Measurements from ENCODE around the gene CAMK1D.

CAMK1D gene

GRCh38 chr10:12774204-12774894 lies 425.0 kb downstream of the CAMK1D start:
- no peak for DNase-seq

- no peak for DNase-seq
These were observed 428.7 kb downstream of the CAMK1D start for GRCh38 chr10:12777840-12778585.

- DNase-seq = no peak
These were observed 431.6 kb downstream of the CAMK1D start for GRCh38 chr10:12780634-12781601.

- no peak for DNase-seq
These were observed 432.6 kb downstream of the CAMK1D start for GRCh38 chr10:12781976-12782375.

GRCh38 chr10:12782537-12782936 lies 433.2 kb downstream of the CAMK1D start:
- peak in 1 of 2 experiments; percentile 13 for DNase-seq

GRCh38 chr10:12783293-12783692 lies 433.9 kb downstream of the CAMK1D start:
- no peak for DNase-seq

GRCh38 chr10:12784646-12785045 lies 435.3 kb downstream of the CAMK1D start:
- DNase-seq = no peak

GRCh38 chr10:12785415-12785831 lies 436.1 kb downstream of the CAMK1D start:
- no peak for DNase-seq

GRCh38 chr10:12787297-12787696 lies 437.9 kb downstream of the CAMK1D start:
- DNase-seq = no peak

- no peak for DNase-seq
These were observed 438.9 kb downstream of the CAMK1D start for GRCh38 chr10:12788277-12788676.

- no peak for DNase-seq
These were observed 440.9 kb downstream of the CAMK1D start for GRCh38 chr10:12790270-12790669.

GRCh38 chr10:12791728-12792127 lies 442.4 kb downstream of the CAMK1D start:
- DNase-seq = no peak

GRCh38 chr10:12792889-12793556 lies 443.7 kb downstream of the CAMK1D start:
- no peak for DNase-seq

- no peak for DNase-seq
These were observed 446.2 kb downstream of the CAMK1D start for GRCh38 chr10:12795315-12796110.

GRCh38 chr10:12796401-12797160 lies 447.2 kb downstream of the CAMK1D start:
- no peak for DNase-seq

- no peak for DNase-seq
These were observed 448.3 kb downstream of the CAMK1D start for GRCh38 chr10:12797471-12798262.

GRCh38 chr10:12799144-12799543 lies 449.8 kb downstream of the CAMK1D start:
- DNase-seq = no peak

- DNase-seq = no peak
These were observed 450.4 kb downstream of the CAMK1D start for GRCh38 chr10:12799714-12800113.

- no peak for DNase-seq
These were observed 451.0 kb downstream of the CAMK1D start for GRCh38 chr10:12800302-12800701.
